ENCODE measurements around the gene NKD1.

Gene NKD1

DNA sequence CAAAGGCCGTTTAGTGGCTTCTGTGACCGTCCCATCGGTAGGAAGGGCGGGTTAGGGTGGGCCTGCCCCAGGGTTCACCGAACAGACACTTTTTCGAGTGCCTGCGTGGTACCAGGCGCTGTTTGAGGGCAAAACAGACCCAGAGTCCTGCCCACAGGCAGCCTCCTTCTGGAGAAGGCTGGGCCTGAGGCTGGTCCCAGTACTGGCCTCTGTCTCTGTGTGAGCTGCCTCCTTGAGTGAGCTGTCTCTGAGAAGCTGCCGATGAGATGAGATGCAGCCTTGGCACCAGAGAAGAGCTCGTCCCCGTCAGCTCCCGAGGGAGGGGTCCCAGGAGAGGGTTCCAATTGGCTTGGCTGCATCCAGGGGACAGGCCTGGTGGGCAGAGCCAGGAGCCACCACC is 53.1 kb downstream of the NKD1 start:
- DNase-seq = no peak

DNA sequence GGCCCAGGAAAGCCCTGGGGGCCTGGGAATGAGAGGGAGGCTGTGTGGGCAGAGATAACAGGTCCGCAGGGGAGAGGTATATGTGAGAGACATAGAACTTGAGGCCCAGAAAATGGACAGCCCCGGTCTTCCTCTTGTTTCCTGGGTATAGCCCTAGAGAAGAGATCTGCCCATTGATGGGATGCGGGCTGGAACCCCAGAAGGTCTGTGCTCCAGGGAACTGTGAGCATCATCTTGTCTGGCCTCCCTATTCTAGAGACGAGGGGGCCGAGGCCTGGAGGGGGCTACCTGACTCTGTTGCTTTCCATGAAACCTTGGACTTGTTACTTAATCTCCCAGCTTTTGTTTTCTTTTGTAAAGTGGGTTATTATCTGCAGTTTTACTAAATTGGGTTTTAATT is 53.9 kb downstream of the NKD1 start:
- DNase-seq = no peak

DNA sequence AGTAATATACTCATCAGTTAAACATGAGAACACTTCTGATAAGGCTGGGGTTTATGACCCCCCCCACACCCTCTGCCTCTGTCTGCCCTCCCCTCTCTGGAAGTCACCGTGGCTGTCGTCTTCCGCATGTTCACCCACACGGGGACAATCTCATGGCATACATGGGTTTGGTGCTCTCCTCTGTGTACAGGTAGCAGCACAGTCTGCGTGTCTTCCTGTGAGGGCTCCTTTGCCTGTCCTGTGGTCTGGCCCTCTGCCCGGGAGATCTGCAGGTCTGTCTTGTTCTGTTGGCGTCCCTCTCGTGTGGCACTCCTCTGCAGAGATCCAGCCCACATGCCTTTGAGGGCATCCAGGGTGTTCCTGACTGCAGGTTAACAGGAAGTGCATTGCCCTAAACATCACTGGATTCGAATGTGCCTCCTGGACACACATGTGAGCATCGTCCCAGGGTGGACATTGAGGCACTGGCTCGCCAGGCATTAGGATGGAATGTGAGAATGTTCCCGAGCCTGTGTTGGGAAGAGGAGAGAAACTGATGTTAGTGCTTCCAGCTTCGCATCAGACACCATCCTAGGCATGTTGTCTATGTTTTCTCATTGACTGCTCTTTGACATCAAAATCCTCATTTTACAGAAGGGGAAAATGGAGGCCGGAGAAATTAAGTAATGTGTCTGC is 54.5 kb downstream of the NKD1 start:
- DNase-seq = no peak

DNA sequence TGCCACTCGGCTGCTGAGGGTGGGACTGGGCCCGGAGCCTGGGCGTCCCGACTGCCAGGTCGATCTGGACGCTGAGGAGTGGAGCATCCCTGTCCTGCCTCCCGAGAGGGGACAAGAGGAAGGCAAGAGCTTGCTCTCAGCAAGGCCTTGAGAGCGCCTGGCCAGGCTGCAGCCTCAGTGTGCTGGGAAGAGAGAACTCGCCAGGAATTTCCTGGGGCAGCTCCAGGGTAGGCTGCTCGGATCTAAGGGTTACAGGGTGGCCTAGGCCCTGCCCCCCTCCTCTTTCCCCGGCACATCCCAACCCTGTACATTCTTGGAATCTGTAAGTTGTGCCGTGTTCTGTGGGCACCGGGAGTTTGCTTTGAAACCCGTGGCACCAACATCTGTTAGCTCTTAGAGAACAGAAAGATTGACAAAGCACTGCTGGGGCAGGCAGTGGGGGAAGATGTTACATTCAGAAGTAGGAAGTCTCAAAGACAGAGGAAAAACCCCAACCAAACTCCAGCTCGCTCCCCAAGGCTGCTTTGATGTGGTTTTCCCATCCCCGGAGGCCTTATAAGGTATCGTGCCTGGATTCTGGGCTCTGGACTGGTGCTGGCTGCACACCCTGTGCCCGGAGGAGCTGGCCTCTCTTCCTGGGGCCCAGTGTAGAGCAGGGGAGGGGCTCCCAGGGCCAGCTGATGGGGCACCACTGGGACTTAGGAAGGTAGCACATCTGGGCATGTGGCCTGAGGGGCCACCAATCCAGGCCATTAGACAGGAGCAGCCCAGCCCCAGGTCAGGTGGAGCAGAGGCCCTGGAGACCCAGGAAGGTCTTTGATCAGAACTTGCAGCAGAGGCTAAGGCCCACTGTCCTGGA is 55.2 kb downstream of the NKD1 start:
- peak; percentile 18 to 24 for DNase-seq

- no peak for DNase-seq
Measured at GRCh38 chr16:50604065-50604418, 55.8 kb downstream of the NKD1 start.

- DNase-seq = no peak
Measured at GRCh38 chr16:50604610-50605009, 56.4 kb downstream of the NKD1 start.

- DNase-seq = no peak
Measured at GRCh38 chr16:50605733-50606430, 57.7 kb downstream of the NKD1 start.

- DNase-seq = no peak
Measured at GRCh38 chr16:50606431-50607050, 58.3 kb downstream of the NKD1 start.

DNA sequence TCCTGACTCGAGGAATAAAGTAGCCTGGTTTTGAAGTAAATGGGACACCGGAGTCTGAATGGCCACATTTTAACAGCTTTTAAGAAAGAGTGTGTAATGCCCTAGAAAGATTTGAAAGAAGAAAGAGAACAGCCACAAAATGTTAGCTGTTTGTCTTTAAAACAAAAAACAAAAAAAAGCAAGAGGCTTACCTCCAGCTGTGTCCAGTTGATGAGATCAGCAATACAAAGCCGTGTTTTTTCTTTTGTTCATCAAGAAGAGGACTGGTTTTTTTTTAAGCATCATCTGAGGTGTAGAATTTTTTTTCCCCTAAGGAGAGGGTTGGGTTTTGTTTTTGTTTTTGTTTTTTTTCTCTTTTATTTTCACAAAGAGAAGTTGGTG is 58.8 kb downstream of the NKD1 start:
- DNase-seq = no peak

- DNase-seq = no peak
Measured at GRCh38 chr16:50607447-50607846, 59.3 kb downstream of the NKD1 start.

GRCh38 chr16:50607970-50608557 is 59.9 kb downstream of the NKD1 start:
- DNase-seq = no peak

- DNase-seq = no peak
Measured at GRCh38 chr16:50609049-50609448, 60.9 kb downstream of the NKD1 start.

GRCh38 chr16:50609471-50609870 is 61.3 kb downstream of the NKD1 start:
- no peak for DNase-seq

DNA sequence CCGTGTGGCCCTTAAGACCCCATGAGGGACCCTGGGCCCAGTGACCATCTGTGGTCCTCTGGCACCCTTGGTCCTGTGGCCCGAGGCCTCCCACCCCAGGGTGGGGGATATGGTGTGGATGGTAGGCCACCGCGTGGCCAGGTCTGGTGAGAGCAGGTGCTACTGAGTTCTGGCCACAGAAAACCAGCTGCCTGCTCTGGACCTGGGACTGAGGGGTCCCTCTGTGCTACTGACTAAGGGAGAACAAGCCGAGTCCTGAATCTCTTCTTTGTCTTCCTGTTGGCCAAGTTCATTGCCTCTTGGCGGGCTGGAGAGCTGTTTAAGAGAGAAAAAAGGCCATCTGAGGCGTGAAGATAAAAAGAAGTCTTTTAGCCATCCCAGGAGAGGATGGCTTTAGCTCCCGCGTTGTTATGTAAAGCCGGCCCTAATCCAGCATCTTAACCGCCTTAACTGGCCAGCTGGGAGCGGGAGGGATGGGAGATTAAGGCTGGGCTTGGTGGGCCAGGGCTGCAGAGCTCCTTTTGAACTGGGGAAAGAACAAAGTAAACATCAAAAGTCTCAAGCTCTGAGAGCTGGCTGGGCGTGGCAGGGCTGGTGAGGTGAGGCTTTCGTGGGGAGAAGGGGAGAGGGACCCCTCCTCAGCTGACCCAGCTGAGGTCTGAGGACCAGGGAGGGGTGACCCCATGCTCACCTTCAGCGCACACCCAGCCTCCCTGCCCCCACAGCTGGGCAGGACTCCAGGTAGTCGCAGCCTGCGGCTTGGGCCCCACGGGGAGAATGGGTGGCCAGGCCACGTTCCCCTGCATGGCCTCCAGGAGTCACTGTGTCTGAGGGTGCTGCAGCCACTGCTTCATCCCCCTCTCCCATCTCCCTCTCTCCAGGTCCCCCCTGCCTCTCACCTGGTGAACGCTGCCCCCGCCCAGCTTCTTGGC is 62.4 kb downstream of the NKD1 start:
- no peak for DNase-seq

GRCh38 chr16:50611332-50611934 is 63.2 kb downstream of the NKD1 start:
- DNase-seq = peak; percentile 53 to 65

DNA sequence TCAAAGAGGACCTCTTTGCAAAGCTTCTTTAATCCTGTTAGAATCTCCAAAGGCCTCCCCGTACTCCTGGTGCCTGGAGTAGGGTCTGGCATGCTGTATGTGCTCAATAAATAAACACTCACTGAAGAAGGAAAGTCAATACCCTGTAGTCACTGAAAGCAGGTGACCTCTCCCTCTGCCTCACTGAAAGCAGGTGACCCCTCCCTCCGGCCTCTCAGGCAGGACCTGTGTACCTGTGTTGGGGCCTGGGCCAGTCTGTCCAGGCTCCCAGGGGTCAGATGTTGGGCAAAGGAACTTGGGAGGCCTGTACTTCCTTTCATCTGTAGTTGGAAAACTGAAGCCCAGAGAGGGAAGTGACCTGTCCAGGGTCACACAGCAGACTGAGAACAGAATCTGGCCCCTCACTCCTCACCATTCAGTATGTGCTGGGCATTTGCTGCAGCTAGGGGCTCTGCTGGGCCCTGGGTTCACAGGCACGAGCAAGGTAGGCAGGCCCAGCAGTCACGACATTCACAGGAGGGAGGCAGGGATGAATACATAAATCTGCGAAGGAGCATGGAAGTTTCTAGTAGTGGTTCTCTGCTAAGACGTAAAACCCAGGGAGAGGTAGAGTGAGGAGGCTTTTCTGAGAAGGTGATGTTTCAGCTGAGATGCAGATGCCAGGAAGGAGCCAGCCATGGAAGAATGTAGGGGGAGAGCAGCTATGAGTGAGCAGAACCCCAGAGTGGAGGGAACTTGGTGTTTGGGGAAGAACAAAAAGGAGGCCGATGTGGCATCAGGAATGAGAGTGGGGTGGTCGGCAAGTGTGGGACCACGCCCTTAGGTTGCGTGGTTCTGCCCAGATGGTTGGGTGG is 64.0 kb downstream of the NKD1 start:
- DNase-seq = no peak

DNA sequence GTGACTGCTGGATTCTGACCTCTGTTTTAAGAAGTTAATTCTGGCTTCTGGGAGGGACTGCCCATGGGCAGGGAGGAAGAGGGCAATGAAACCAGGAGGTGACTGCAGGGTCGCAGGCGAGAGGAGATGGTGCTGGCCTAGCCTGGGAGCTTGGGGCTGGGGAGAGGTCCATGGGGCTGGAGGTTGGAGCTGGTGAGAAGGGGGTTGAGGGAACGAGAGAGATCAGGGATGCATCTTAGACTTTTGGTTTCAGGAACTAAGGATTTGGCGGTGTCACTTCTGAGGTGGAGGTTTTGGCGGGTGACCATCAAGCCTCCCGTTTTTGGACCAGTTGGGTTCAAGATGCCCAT is 64.6 kb downstream of the NKD1 start:
- DNase-seq = no peak

GRCh38 chr16:50613281-50613963 is 65.2 kb downstream of the NKD1 start:
- peak in 1 of 2 experiments; percentile 17 for DNase-seq

DNA sequence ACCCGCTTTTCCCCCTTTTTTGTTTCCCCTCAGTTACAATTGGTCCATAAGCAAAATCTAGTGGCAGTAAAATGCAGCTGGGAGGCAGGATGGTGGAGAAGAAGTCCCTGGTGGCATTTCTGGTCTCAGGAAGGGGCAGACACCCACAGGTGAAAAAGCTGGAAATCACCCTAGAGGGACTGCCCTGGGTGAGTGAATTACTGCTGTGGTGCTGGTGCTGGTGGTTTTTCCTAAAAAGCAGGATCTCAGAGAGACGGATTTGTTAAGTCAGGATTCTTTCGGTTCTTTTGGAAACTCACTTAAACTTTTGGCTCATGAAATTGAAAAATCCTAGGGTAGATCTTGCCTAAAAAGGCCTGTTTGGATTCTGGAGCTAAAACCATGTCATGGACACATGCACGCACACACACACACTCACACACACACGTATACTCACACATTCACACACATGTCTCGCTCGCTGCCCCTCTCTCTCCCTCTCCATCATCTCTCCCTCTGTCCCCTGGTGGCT is 65.8 kb downstream of the NKD1 start:
- no peak for DNase-seq

All from Kasumi-1 (cell line).